ENCODE data around the gene EIF4G3.

The EIF4G3 gene

GRCh38 chr1:20988943-20989342, 187.8 kb downstream of the EIF4G3 start:
- DNase-seq (ENCODE audit: low spot score), result no peak

GRCh38 chr1:20987831-20988825, 188.6 kb downstream of the EIF4G3 start:
- no peak for DNase-seq (ENCODE audit: low spot score)

GRCh38 chr1:20983297-20983889, 193.3 kb downstream of the EIF4G3 start:
- DNase-seq (ENCODE audit: low spot score), result no peak

GRCh38 chr1:20982316-20982715, 194.4 kb downstream of the EIF4G3 start:
- DNase-seq (ENCODE audit: low spot score), result no peak

- no peak for DNase-seq (ENCODE audit: low spot score)
Measured at GRCh38 chr1:20981915-20982314, 194.8 kb downstream of the EIF4G3 start.

- DNase-seq (ENCODE audit: low spot score), result no peak
Measured at GRCh38 chr1:20980051-20980450, 196.6 kb downstream of the EIF4G3 start.

- no peak for DNase-seq (ENCODE audit: low spot score)
Measured at GRCh38 chr1:20978413-20978812, 198.3 kb downstream of the EIF4G3 start.

- no peak for DNase-seq (ENCODE audit: low spot score)
Measured at GRCh38 chr1:20975668-20976067, 201.0 kb downstream of the EIF4G3 start.

- no peak for DNase-seq (ENCODE audit: low spot score)
Measured at GRCh38 chr1:20974951-20975350, 201.7 kb downstream of the EIF4G3 start.

- DNase-seq (ENCODE audit: low spot score), result no peak
Measured at GRCh38 chr1:20974069-20974468, 202.6 kb downstream of the EIF4G3 start.

- no peak for DNase-seq (ENCODE audit: low spot score)
Measured at GRCh38 chr1:20972855-20973254, 203.8 kb downstream of the EIF4G3 start.

GRCh38 chr1:20964540-20965484, 211.9 kb downstream of the EIF4G3 start:
- DNase-seq (ENCODE audit: low spot score), result no peak

GRCh38 chr1:20962576-20963258, 214.0 kb downstream of the EIF4G3 start:
- DNase-seq (ENCODE audit: low spot score), result no peak

GRCh38 chr1:20958430-20958829, 218.3 kb downstream of the EIF4G3 start:
- no peak for DNase-seq (ENCODE audit: low spot score)

- DNase-seq (ENCODE audit: low spot score), result no peak
Measured at GRCh38 chr1:20956272-20956671, 220.4 kb downstream of the EIF4G3 start.

- no peak for DNase-seq (ENCODE audit: low spot score)
Measured at GRCh38 chr1:20950679-20951078, 226.0 kb downstream of the EIF4G3 start.

- no peak for DNase-seq (ENCODE audit: low spot score)
Measured at GRCh38 chr1:20949871-20950590, 226.7 kb downstream of the EIF4G3 start.

- DNase-seq (ENCODE audit: low spot score), result no peak
Measured at GRCh38 chr1:20948101-20948500, 228.6 kb downstream of the EIF4G3 start.

- no peak for DNase-seq (ENCODE audit: low spot score)
Measured at GRCh38 chr1:20947409-20947808, 229.3 kb downstream of the EIF4G3 start.

GRCh38 chr1:20936621-20937020, 240.1 kb downstream of the EIF4G3 start:
- no peak for DNase-seq (ENCODE audit: low spot score)

- no peak for DNase-seq (ENCODE audit: low spot score)
Measured at GRCh38 chr1:20936216-20936615, 240.5 kb downstream of the EIF4G3 start.
